VCaP (cell line): ENCODE measurements around the gene PRC1.

Source experiments
- H3K27ac ChIP-seq: fragments of 450-650 bp; 2 replicates; pipeline ENCODE4 v1.5.1; 2017
- CTCF ChIP-seq: fragments of 450-650 bp; conservative IDR thresholded peaks from 2 replicates; pipeline ENCODE4 v1.5.1; 2017; ENCODE audit warnings: mild to moderate bottlenecking, moderate library complexity

PRC1 gene

GRCh38 chr15:91001209-91001608 lies 6.9 kb upstream of the PRC1 start:
- TF ChIP-seq CTCF: no peak
- H3K27ac ChIP-seq: no peak overlapping the region

DNA sequence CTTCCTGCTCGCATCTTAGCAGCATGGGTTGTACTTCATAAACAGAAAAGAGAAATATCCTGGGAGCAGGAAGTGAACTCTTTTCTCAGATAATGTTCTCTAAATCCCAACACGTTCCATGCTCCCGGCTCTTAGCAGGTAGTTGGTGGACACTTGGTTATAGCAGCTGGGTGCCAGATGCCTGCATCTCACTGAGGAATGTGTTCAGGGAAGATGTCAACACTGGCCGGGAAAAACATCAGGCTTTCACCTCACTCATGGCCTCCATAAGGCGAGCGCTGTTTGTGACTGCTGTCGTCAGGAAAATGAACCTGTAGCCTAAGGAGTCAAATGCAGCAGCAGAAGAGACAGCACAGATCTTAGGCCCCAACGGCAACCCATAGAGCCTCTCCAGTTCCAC lies 4.4 kb upstream of the PRC1 start:
- H3K27ac ChIP-seq: no peak overlapping the region
- no peak for TF ChIP-seq CTCF

- no peak for TF ChIP-seq CTCF
Observed at GRCh38 chr15:90994059-90994416, 297 bp downstream of the PRC1 start.

DNA sequence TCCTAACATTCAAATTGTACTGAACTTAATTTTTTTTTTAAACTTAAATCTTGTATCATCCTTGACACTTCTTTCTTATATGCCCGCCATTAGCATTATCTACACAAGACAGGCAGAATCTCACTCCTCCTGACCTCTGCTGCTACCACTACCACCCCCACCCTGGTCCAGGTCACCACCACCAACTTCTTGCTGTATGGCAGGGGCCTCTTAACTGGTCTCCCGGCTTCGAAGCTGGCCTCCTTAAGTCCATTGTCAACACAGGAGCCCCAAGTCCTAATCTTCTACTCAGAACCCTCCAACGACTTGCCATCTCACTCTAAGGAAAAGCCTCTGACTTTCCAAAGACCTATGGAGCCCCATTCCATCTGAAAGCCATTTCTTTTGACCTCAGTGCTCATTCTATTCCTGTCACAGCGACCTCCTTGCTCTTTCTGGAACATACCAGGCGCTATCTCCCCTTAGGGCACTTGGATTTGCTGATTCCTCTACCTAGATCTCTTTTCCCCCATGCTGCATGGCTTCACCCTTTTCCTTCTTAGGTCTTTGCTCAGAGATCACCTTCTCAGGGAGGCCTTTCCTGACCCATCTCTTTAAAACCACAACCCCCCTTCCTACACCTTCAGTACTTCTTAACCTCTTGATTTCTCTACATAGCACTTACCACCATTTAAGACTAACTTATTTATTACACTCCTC lies 2.6 kb downstream of the PRC1 start:
- TF ChIP-seq CTCF: no peak
- peak overlapping the region; percentile 87; the same call in 1 of the 2 replicates for H3K27ac ChIP-seq

More at GRCh38 chr15:90994059-90994416, 297 bp downstream of the PRC1 start:
- peak overlapping the region; percentile 87 for H3K27ac ChIP-seq

- no peak overlapping the region for H3K27ac ChIP-seq
- TF ChIP-seq CTCF: no peak
Observed at GRCh38 chr15:90990446-90990845, 3.9 kb downstream of the PRC1 start.

- H3K27ac ChIP-seq: peak overlapping the region; percentile 72; the same call in 1 of the 2 replicates
- no peak for TF ChIP-seq CTCF
Observed at GRCh38 chr15:90989040-90989768, 5.1 kb downstream of the PRC1 start.

GRCh38 chr15:90988296-90988695 lies 6.0 kb downstream of the PRC1 start:
- no peak for TF ChIP-seq CTCF
- H3K27ac ChIP-seq: peak overlapping the region; percentile 72
